ENCODE measurements around the gene C12orf75.
"Not testable (repeated sequence)": the region's sequence is repeated elsewhere in the genome, so short reads cannot be mapped to it uniquely, and the experiment has no call there.

The C12orf75 gene

GRCh38 chr12:105336411-105336810 lies 5.9 kb downstream of the C12orf75 start:
- DNase-seq: no peak

- no peak for DNase-seq
These were observed 6.9 kb downstream of the C12orf75 start for GRCh38 chr12:105337391-105337790.

GRCh38 chr12:105338966-105339365 lies 8.5 kb downstream of the C12orf75 start:
- DNase-seq: no peak

GRCh38 chr12:105341010-105341409 lies 10.5 kb downstream of the C12orf75 start:
- DNase-seq: no peak

GRCh38 chr12:105341620-105342019 lies 11.1 kb downstream of the C12orf75 start:
- not testable (repeated sequence) for DNase-seq

GRCh38 chr12:105342464-105342863 lies 12.0 kb downstream of the C12orf75 start:
- no peak for DNase-seq

- DNase-seq: no peak
These were observed 13.3 kb downstream of the C12orf75 start for GRCh38 chr12:105343836-105344235.

GRCh38 chr12:105347499-105347898 lies 17.0 kb downstream of the C12orf75 start:
- no peak for DNase-seq

- no peak for DNase-seq
These were observed 17.7 kb downstream of the C12orf75 start for GRCh38 chr12:105348142-105348541.

- no peak for DNase-seq
These were observed 18.1 kb downstream of the C12orf75 start for GRCh38 chr12:105348561-105348960.

GRCh38 chr12:105349138-105349537 lies 18.6 kb downstream of the C12orf75 start:
- no peak for DNase-seq

GRCh38 chr12:105351523-105351922 lies 21.0 kb downstream of the C12orf75 start:
- no peak for DNase-seq

GRCh38 chr12:105352052-105352451 lies 21.6 kb downstream of the C12orf75 start:
- no peak for DNase-seq

- no peak for DNase-seq
These were observed 22.6 kb downstream of the C12orf75 start for GRCh38 chr12:105352940-105353635.

- DNase-seq: no peak
These were observed 25.3 kb downstream of the C12orf75 start for GRCh38 chr12:105355752-105356151.

GRCh38 chr12:105357162-105357691 lies 26.7 kb downstream of the C12orf75 start:
- no peak for DNase-seq

- no peak for DNase-seq
These were observed 28.3 kb downstream of the C12orf75 start for GRCh38 chr12:105358789-105359188.

- DNase-seq: no peak
These were observed 29.4 kb downstream of the C12orf75 start for GRCh38 chr12:105359856-105360255.

GRCh38 chr12:105363890-105364289 lies 33.4 kb downstream of the C12orf75 start:
- DNase-seq: no peak

- no peak for DNase-seq
These were observed 34.7 kb downstream of the C12orf75 start for GRCh38 chr12:105365231-105365630.

GRCh38 chr12:105368047-105368646 lies 37.7 kb downstream of the C12orf75 start:
- no peak for DNase-seq

GRCh38 chr12:105369014-105369413 lies 38.5 kb downstream of the C12orf75 start:
- DNase-seq: no peak

- DNase-seq: no peak
These were observed 43.8 kb downstream of the C12orf75 start for GRCh38 chr12:105374303-105374702.

- no peak for DNase-seq
These were observed 46.6 kb downstream of the C12orf75 start for GRCh38 chr12:105377077-105377476.

- no peak for DNase-seq
These were observed 48.4 kb downstream of the C12orf75 start for GRCh38 chr12:105378911-105379310.

All from NCI-H1694 treated with DMSO at 0.1 percent for 48 hours (cell line).